DMS53 treated with DMSO at 0.1 percent for 48 hours (cell line): Measurements from ENCODE around the gene SH3GL3.
A peak's percentile ranks its signal among the peaks of the same experiment; 100 is the strongest.

Source experiments
- DNase-seq: peaks from one replicate; lab custom pipeline; 2025; ENCODE audit not compliant: unreplicated experiment; lab: John Stamatoyannopoulos, UW

SH3GL3 gene

DNA sequence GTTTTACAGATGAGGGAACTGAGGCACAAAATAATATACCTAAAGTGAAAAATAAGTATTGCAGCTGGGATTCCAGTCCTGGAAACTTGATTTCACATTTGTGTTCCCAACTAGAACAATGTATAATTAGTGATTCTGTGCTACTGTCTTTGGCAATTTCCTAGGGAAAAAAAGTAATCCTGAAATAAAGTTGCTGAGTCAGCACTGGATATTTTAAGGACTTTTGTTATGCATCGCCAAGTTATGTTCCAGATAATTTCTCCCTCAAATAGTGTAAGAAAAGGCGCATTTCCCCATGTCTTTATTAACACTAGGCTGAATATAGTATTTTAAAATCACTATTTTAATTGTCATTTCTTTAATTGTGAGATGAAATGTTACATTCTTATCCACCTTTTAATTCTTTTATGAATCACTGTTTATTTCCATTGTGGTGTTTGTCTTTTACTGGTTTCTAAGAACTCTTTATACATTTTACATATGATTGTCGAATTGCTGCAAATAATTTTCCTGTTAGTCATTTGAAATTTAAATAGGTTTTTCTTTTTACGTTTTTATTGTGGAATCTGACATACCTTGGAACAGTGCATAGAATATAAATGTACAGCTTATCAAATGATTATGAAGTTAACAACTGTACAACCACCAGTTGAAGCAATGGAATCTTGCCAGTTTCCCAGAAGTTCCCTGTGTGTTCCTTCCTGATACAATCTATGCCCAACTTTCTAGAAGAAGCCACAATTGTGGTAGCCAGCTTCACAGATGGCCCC is 56.6 kb downstream of the SH3GL3 start:
- no peak for DNase-seq

- no peak for DNase-seq
These were observed 57.2 kb downstream of the SH3GL3 start for GRCh38 chr15:83504365-83504764.

- DNase-seq = no peak
These were observed 62.9 kb downstream of the SH3GL3 start for GRCh38 chr15:83510001-83510400.

DNA sequence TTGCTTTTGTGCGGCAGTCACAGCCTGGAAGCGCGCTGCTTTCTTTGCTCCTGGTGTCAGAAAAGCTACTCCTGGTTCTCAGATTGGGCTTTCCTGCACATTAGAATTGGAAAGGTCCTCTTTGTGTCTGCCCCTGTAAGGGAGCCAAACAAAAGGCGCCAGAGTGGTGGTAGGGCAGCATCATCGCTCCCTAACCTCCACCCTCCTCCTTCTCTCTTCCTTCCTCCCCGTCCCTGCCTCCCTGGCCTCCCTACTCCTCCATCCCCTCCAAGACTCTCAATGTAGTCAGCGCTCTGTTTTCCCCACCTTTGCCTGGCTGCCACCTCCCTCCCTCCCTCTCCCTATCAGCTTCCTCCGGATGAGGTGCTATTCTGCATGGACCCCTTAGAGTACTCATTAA is 65.3 kb downstream of the SH3GL3 start:
- DNase-seq = no peak

DNA sequence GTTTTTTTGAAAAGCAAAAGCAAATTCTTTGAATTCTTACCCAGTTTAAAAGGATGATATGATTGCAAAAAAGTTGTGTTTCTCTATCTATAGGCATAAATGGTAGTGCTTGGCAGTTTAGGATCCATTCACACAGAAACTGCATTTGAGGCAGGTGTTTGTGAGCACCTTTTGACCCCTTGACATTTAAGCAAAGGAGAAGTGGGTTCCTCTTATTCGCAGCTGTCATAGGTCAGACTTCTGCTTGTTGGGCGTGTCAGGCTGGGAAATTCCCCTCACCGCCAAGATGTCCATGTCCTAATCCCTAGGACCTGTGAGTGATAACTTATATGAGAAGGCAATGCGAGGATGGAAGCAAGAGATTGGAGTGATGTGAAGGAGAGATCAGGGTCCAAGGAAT is 67.4 kb downstream of the SH3GL3 start:
- no peak for DNase-seq

DNA sequence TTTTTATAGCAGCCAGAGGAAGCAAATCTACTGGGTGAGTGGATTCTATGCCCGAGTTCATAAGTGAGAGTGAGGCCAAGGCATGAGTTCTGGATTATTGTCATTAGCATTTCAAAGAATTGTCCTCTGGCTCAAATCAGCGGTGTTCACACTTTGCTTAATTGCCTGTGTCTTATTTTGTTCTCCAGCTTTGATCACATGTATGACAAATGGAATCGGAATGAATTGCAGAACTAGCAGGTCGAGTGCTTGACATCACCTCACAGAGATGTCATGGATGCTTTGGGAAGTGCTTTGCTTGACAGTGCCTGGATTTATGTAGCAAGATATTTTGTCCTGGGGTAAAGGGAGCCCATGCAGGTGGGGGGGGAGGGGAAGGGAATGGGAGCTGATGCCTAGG is 68.0 kb downstream of the SH3GL3 start:
- DNase-seq = no peak

GRCh38 chr15:83516935-83517334 is 69.8 kb downstream of the SH3GL3 start:
- no peak for DNase-seq

DNA sequence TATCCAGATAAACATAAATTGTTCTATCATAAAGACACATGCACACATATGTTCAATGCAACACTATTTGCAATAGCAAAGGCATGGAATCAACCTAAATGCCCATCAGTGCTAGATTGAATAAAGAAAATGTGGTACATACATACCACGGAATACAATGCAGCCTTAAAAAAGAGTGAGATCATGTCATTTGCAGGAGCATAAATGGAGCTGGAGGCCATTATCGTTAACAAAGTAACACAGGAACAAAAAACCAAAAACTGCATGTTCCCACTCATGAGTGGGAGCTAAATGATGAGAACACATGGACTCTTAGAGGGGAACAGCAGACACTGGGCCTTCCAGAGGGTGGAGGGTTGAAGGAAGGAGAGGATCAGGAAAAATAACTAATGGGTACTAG is 79.2 kb downstream of the SH3GL3 start:
- no peak for DNase-seq

GRCh38 chr15:83533410-83533962 is 86.3 kb downstream of the SH3GL3 start:
- DNase-seq = no peak

GRCh38 chr15:83537606-83538005 is 90.5 kb downstream of the SH3GL3 start:
- no peak for DNase-seq

GRCh38 chr15:83538682-83539081 is 91.5 kb downstream of the SH3GL3 start:
- no peak for DNase-seq

DNA sequence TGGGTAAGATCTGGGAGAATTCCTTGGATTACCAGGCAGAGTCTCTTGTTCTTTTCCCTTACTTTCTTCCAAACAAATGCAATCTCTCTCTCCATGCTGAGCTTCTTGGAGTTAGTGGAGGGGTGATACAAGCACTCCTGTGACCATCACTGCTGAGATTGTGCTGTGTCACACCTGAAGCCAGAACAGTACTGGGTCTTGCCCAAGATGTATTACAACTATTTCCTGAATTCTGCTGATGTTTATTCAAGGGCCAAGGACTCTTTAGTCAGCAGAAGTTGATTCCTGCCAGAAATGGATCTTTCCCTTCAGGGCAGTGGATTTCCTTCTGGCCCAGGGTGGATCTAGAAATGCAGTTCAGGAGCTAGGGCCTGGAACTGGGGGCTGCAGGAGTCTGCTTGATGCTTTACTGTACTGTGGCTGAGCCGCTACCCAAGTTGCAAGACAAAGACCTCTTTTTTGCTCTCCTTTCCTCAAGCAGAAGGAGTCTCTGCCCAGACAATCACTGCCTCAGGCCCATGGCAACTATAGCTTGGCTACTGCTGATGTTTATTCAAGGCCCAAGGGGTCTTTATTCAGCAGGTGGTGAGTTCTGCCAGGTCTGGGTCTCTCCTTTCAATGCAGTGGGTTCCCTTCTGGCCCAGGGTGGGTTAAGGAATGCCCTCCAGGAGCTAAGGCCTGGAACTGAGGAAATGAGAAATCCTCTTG is 98.8 kb downstream of the SH3GL3 start:
- DNase-seq = no peak

GRCh38 chr15:83546512-83546888 is 99.4 kb downstream of the SH3GL3 start:
- peak; percentile 23 for DNase-seq

- no peak for DNase-seq
These were observed 100.0 kb downstream of the SH3GL3 start for GRCh38 chr15:83547168-83547567.

DNA sequence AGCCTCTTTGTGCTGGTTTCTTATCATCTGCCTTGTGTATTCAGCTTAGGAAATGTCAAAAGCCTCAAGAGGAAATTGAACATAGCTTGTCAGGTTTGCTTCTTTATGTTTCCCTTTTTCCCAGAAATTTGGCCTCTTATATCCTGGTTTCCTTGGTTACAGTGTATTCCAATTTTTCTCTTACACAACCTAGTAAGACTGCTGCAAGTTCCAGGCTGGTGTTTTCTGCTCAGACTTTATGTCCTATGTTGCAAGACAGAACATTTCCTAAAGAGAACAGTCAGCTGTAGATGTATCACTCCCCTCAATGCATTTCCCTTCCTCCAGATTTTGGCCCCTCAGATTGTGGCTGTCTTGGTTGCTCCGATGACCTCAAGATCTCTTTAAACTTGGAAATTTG is 102.5 kb downstream of the SH3GL3 start:
- DNase-seq = no peak

DNA sequence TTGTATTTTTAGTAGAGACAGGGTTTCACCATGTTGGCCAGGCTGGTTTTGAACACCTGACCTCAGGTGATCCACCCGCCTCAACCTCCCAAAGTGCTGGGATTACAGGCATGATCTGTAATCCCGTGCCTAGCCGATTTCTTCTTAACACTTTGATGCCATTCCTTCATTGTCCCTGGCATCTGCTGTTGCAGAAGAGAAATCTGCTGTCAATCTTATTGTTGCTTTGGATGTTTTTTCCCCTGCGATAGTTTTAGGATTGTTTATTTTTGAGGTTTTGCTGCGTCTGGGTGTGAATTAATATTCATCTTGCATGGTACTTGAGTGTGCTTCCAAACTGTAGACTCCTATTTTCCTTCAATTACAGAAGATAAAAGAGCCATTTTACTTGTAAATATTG is 107.4 kb downstream of the SH3GL3 start:
- no peak for DNase-seq

GRCh38 chr15:83555383-83555782 is 108.2 kb downstream of the SH3GL3 start:
- DNase-seq = no peak

- no peak for DNase-seq
These were observed 108.9 kb downstream of the SH3GL3 start for GRCh38 chr15:83556068-83556467.

GRCh38 chr15:83556754-83557153 is 109.6 kb downstream of the SH3GL3 start:
- DNase-seq = no peak

DNA sequence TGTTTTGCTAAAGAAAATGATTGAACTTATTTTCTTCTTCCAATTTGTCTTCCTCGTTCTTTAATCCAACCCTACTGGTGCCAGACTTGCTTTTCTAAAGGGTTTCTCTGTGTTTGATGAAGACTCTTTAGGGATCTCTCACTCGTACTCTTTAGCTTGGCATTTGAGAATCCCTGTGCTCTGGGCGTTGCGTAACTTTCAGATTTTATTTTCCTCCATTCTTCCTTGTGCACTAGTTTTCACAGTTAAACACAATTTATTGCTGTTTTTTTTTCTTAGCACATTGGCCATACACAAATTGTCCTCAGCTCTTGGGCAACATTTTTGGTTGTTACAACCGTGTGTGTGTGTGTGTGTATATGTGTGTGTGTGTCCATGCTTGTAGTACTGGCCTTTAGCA is 111.0 kb downstream of the SH3GL3 start:
- DNase-seq = no peak

- peak; percentile 29 for DNase-seq
These were observed 112.3 kb downstream of the SH3GL3 start for GRCh38 chr15:83559310-83559966.

- no peak for DNase-seq
These were observed 114.5 kb downstream of the SH3GL3 start for GRCh38 chr15:83561661-83562060.
